ENCODE results near the gene KIRREL3. TPM values are rescaled to one million over a fixed set of nuclear protein-coding genes. Genes with fewer than 3 reads are reported as not detected.

KIRREL3 gene
- total and polyA plus RNA-seq, 2 experiments from 2014 or later, result 16.1 to 35.6 TPM

- Histone ChIP-seq H3K9me3 (ENCODE audit: low read depth) (no peaks in the 10 kb centered on the region), H3K27ac (no peak overlapping the region), H3K4me3 (no peak overlapping the region), H2AFZ (no peak overlapping the region), H3K4me2 (ENCODE audit: unreplicated experiment) (no peak overlapping the region), H3F3A (ENCODE audit: insufficient read depth) (no peaks in the 10 kb centered on the region), H3K9ac (no peak overlapping the region), H3K9me2 (ENCODE audit: insufficient read depth) (no peaks in the 10 kb centered on the region), H4K20me1 (ENCODE audit: insufficient read depth) (no peaks in the 10 kb centered on the region), H3K36me3 (ENCODE audit: low read depth) (no peaks in the 10 kb centered on the region), H3K27me3 (replicated peaks; ENCODE audit: insufficient read depth) (no peaks in the 10 kb centered on the region), H3K4me1 (ENCODE audit: insufficient read depth) (no peaks in the 10 kb centered on the region), H3K79me2 (ENCODE audit: insufficient read depth) (no peaks in the 10 kb centered on the region)
- TF ChIP-seq EZH2 (IDR thresholded peaks at IDR 0.05; ENCODE audit: insufficient read depth, poor library complexity, severe bottlenecking), result no peak
- TF ChIP-seq EZH2phosphoT487 (IDR thresholded peaks at IDR 0.05; ENCODE audit: insufficient read depth, low read depth), result no peak
- 92% methylated on average over 10 of the region's 10 CpGs for WGBS, 2 experiments (ENCODE audit: low coverage in 1 of 2, low lambda C conversion rate in 2 of 2, missing lambda C conversion rate in 2 of 2)
- peak; percentile 27 for DNase-seq
- in situ Hi-C loops (cut with MboI), result no loop called here
These were observed 486.4 kb downstream of the KIRREL3 start for GRCh38 chr11:126514061-126514693.

GRCh38 chr11:126512741-126513715, 487.5 kb downstream of the KIRREL3 start:
- Histone ChIP-seq H3F3A (ENCODE audit: insufficient read depth) (no peaks in the 10 kb centered on the region), H3K27ac (no peak overlapping the region), H3K9me2 (ENCODE audit: insufficient read depth) (no peaks in the 10 kb centered on the region), H3K4me2 (ENCODE audit: unreplicated experiment) (no peak overlapping the region), H3K27me3 (replicated peaks; ENCODE audit: insufficient read depth) (no peaks in the 10 kb centered on the region), H3K79me2 (ENCODE audit: insufficient read depth) (no peaks in the 10 kb centered on the region), H3K9me3 (ENCODE audit: low read depth) (no peaks in the 10 kb centered on the region), H4K20me1 (ENCODE audit: insufficient read depth) (no peaks in the 10 kb centered on the region), H3K9ac (no peak overlapping the region), H3K4me3 (no peak overlapping the region), H3K36me3 (ENCODE audit: low read depth) (no peaks in the 10 kb centered on the region), H2AFZ (no peak overlapping the region), H3K4me1 (ENCODE audit: insufficient read depth) (no peaks in the 10 kb centered on the region)
- no peak for DNase-seq
- TF ChIP-seq EZH2phosphoT487 (IDR thresholded peaks at IDR 0.05; ENCODE audit: insufficient read depth, low read depth) (no peak), EZH2 (IDR thresholded peaks at IDR 0.05; ENCODE audit: insufficient read depth, poor library complexity, severe bottlenecking) (no peak)
- in situ Hi-C loops (cut with MboI), result no loop called here
- WGBS, 2 experiments (ENCODE audit: low coverage in 1 of 2, low lambda C conversion rate in 2 of 2, missing lambda C conversion rate in 2 of 2), result 67 to 68% methylated on average over 11 of the region's 11 CpGs

GRCh38 chr11:126512251-126512650, 488.3 kb downstream of the KIRREL3 start:
- no peak for DNase-seq
- TF ChIP-seq EZH2phosphoT487 (IDR thresholded peaks at IDR 0.05; ENCODE audit: insufficient read depth, low read depth), result no peak
- TF ChIP-seq EZH2 (IDR thresholded peaks at IDR 0.05; ENCODE audit: insufficient read depth, poor library complexity, severe bottlenecking), result no peak
- no peaks in the 10 kb centered on the region for H3K9me2 ChIP-seq (ENCODE audit: insufficient read depth)
- H3K36me3 ChIP-seq (ENCODE audit: low read depth), result no peaks in the 10 kb centered on the region
- H3K79me2 ChIP-seq (ENCODE audit: insufficient read depth), result no peaks in the 10 kb centered on the region
- 78 to 82% methylated on average over 8 of the region's 8 CpGs for WGBS, 2 experiments (ENCODE audit: low coverage in 1 of 2, low lambda C conversion rate in 2 of 2, missing lambda C conversion rate in 2 of 2)
- H3K4me2 ChIP-seq (ENCODE audit: unreplicated experiment), result no peak overlapping the region
- no peak overlapping the region for H2AFZ ChIP-seq
- H3K9ac ChIP-seq, result no peak overlapping the region
- no peak overlapping the region for H3K4me3 ChIP-seq
- H3F3A ChIP-seq (ENCODE audit: insufficient read depth), result no peaks in the 10 kb centered on the region
- H3K27ac ChIP-seq, result no peak overlapping the region
- no peaks in the 10 kb centered on the region for H3K9me3 ChIP-seq (ENCODE audit: low read depth)
- no peaks in the 10 kb centered on the region for H4K20me1 ChIP-seq (ENCODE audit: insufficient read depth)
- in situ Hi-C loops (cut with MboI), result no loop called here
- no peaks in the 10 kb centered on the region for H3K4me1 ChIP-seq (ENCODE audit: insufficient read depth)
- no peaks in the 10 kb centered on the region for H3K27me3 ChIP-seq (replicated peaks; ENCODE audit: insufficient read depth)

GRCh38 chr11:126511475-126512115, 489.0 kb downstream of the KIRREL3 start:
- Histone ChIP-seq H3K27me3 (replicated peaks; ENCODE audit: insufficient read depth) (no peaks in the 10 kb centered on the region), H3K27ac (no peak overlapping the region), H3K4me2 (ENCODE audit: unreplicated experiment) (no peak overlapping the region), H3K4me3 (no peak overlapping the region), H3K36me3 (ENCODE audit: low read depth) (no peaks in the 10 kb centered on the region), H3F3A (ENCODE audit: insufficient read depth) (no peaks in the 10 kb centered on the region), H3K9me2 (ENCODE audit: insufficient read depth) (no peaks in the 10 kb centered on the region), H4K20me1 (ENCODE audit: insufficient read depth) (no peaks in the 10 kb centered on the region), H3K4me1 (ENCODE audit: insufficient read depth) (no peaks in the 10 kb centered on the region), H3K9ac (no peak overlapping the region), H2AFZ (no peak overlapping the region), H3K9me3 (ENCODE audit: low read depth) (no peaks in the 10 kb centered on the region), H3K79me2 (ENCODE audit: insufficient read depth) (no peaks in the 10 kb centered on the region)
- no peak for DNase-seq
- 78 to 83% methylated on average over 14 of the region's 14 CpGs for WGBS, 2 experiments (ENCODE audit: low coverage in 1 of 2, low lambda C conversion rate in 2 of 2, missing lambda C conversion rate in 2 of 2)
- TF ChIP-seq EZH2phosphoT487 (IDR thresholded peaks at IDR 0.05; ENCODE audit: insufficient read depth, low read depth), result no peak
- TF ChIP-seq EZH2 (IDR thresholded peaks at IDR 0.05; ENCODE audit: insufficient read depth, poor library complexity, severe bottlenecking), result no peak
- in situ Hi-C loops (cut with MboI), result no loop called here
